ENCODE data around the gene WIZ.
"Not testable (repeated sequence)": the region's sequence is repeated elsewhere in the genome, so short reads cannot be mapped to it uniquely, and the experiment has no call there.

The WIZ gene

GRCh38 chr19:15428956-15429824 is 20.6 kb downstream of the WIZ start:
- DNase-seq: no peak

DNA sequence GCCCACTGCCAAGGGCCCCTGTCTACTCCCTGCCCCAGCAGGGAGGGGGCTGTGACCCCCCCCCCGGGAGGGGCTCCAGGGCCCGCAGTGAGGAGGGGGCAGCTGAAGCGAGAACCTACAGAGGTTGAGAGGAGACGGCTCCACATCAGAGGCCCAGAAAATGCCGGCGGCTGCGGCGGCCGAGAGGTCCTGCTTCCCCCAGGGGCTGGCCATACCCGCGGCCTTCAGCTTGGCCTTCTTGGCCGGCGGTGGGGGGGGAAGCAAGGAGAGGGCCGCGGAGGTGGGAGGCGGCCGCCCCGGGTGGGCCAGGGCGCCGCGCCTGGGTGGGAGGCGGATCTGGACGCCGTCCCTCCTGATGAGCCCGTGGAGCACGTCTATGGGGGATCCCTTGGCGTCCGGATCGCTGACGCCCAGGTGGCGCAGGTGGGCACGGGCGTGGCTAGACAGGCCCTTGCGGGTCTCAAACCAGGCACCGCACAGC is 21.7 kb downstream of the WIZ start:
- DNase-seq: no peak

DNA sequence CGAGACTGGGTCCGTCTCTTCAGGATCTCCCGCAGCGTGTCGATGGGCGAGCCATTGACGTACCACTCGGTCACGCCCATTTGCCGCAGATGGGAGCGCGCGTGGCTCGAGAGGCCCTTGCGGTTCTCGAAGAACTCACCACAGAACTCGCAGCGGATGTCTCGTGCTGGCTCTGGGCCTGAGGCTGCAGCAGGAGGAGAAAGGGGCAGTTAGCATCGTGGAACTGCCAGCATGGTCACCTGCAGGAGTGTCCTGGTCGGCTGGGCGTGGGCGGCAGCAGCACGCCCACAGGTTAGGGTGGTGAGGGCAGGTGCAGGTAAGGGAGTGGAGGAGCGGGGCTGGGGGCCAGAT is 22.4 kb downstream of the WIZ start:
- no peak for DNase-seq

DNA sequence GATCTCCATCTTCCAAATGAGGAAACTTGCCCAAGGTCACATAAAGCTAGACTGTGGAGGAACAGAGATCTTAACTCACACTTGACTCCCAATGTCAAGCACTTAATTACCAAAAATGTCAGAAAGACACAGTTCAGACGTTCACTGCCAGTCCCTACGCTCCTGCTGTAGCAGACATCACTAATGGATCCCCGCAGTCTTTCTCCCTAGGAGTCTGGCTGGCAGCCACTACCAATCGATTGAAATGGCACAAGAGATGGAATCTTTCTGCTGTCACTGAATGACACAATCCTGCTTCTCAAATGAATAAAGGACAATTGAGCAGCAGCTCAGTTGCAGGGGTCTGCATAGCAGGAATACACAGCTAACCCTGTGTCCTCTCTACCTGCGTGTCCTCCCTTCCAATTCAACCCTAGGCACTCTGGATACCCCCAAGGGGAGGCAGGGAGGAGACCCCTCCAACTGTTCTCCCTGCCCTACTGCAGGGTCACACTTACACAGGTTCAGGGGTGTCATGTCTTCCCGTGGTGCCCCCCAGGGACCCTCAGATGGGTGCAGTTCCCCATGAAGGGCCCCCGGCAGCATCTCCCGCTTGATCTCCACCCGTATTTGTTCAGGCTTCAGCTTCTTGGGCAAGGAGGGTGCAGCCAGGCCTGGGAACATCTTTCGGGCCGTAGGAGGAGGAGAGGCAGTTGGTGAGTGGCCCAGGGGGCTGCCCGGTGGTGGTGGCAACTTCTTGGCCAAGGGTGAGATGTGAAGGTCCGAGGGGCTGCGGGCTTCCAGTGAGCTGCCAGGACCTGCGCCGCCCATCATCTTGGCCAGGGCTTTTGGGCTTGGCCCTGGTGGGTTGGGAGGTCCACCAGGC is 23.0 kb downstream of the WIZ start:
- DNase-seq: no peak

DNA sequence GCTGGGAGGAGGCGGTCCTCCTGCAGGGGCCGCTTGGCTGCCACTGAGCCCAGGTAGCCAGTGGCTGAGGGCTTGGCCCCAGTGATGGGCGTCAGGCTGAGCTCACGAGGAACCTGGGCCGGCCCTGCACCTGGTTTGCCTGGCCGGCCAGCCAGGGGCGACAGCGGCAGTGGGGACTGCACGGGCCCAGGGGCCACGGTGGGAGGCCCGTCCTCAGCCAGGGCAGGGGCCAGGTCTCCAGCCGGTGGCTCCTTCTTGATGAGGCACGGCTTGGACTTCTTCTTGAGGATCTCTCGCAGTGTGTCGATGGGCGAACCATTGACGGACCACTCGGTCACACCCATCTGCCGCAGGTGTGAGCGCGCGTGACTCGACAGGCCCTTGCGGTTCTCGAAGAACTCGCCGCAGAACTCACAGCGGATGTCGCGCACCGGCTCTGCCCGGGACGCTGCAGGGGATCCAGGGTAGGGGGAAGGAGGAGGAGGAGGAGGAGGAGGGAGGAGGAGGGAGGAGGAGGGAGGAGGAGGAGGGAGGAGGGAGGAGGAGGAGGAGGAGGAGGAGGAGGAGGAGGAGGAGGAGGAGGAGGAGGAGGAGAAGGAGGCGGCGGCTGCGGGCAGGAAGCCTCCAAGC is 24.3 kb downstream of the WIZ start:
- DNase-seq: no peak

- no peak for DNase-seq
These were observed 25.0 kb downstream of the WIZ start for GRCh38 chr19:15424692-15425272.

GRCh38 chr19:15424121-15424520 is 25.6 kb downstream of the WIZ start:
- DNase-seq: no peak

- DNase-seq: no peak
These were observed 26.6 kb downstream of the WIZ start for GRCh38 chr19:15423130-15423529.

- no peak for DNase-seq
These were observed 27.3 kb downstream of the WIZ start for GRCh38 chr19:15422296-15423075.

GRCh38 chr19:15421721-15422260 is 28.0 kb downstream of the WIZ start:
- DNase-seq: no peak

- DNase-seq: no peak
These were observed 28.5 kb downstream of the WIZ start for GRCh38 chr19:15421136-15421695.

DNA sequence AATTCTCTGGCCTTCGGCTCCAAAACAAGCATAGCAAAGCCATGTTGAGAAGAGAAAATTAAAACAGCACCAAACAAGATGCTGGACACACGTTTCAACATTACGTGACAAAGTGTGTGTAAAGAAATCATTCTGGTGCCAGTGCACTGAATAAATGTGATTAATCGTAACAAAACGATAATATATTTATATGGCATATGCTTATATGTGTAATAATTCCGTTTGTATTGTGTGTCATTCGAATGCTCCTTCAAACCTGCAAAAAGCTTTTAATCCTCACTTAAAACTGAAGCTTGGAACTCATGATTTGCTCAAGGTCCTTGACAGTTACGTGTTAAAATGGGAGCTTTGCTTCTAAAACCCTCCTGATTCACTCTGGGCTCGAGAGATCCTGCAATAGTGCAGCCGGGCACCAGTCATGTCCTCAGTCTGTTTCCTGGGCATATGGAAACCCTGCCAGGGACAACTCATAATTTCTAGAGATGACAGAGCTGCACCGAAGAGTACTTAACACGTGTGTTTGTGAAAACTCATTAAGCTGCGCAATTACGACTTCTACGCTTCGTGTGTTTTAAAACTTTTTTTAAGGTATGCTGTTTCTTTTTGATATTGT is 30.2 kb downstream of the WIZ start:
- no peak for DNase-seq

- peak; percentile 99 for DNase-seq
These were observed 31.0 kb downstream of the WIZ start, which contains the start of gene AKAP8L for GRCh38 chr19:15418579-15419412. AKAP8L (minus strand) TSS chr19:15418988; CDS start chr19:15418923, 65 bp downstream.

- no peak for DNase-seq
These were observed 31.6 kb downstream of the WIZ start for GRCh38 chr19:15418231-15418578.

DNA sequence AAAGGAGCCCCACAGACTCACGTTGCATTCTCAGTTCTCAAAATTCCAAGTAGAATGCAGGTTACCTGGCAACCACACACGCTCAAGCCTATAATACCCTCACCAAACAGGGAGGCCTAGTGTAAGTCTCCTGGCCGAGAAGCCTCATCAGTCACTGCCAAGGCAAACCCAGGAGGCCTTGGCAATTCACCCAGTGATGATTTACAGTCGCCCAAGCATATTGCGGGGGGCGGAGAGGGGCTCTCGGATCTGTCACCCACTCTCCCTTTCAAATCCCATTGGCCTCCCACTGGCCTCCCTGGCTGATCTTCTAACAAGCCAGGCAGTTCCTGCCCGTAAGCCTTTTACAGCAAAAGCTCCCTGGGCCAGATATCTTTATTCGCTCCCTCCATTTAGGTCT is 32.1 kb downstream of the WIZ start:
- no peak for DNase-seq

- no peak for DNase-seq
These were observed 36.9 kb downstream of the WIZ start for GRCh38 chr19:15412832-15413231.

- not testable (repeated sequence) for DNase-seq
These were observed 38.4 kb downstream of the WIZ start for GRCh38 chr19:15411351-15411750.

DNA sequence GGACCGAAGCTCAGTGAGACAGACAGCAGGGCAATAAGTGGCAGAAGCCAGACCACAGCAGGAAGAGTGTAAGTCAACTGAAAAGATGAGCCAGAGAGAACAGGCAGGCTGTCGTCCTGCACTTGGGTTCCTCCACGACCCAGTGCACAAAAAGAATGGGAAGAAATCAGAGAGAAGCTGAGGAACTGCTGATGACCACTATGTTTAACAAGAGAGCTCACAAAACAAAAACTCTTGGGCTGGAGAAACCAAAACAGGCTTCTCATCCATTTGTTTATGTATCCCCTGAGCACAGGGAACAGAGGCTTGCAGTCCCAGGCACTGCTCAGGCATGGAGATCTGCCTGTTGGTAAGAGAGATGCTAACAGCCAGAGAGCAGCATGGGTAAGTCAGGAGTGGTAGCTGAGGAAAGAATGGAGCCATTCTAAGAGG is 45.0 kb downstream of the WIZ start:
- DNase-seq: no peak

GRCh38 chr19:15404097-15404779 is 45.5 kb downstream of the WIZ start:
- DNase-seq: no peak

DNA sequence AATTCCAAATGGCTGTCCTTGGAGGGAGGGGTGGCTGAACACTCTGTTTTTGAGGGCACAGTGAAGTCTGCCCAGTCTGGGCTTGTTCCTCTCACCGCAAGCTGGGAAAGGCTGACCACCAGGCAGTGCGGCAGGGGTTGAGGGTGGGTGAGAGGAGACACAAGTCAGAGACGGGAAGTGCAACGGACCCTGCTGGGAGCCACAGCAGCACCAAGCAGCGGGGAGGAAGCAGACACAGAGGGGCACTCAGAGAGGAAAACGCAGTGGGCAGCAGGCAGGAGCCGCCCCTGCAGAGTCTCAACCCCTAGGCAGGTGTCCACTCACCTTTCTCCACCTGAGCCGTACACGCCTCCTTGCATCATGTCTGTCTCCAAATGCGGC is 46.6 kb downstream of the WIZ start:
- DNase-seq: no peak
